GM12892 (cell line): ENCODE results near the gene BTRC.

Source experiments
- POLR2A ChIP-seq: IDR thresholded peaks from 2 replicates; pipeline ENCODE4 v1.6.1; 2011; ENCODE audit warnings: low read depth, low read length, control low read depth
- TAF1 ChIP-seq: IDR thresholded peaks from 2 replicates; pipeline ENCODE4 v1.6.1; 2011; ENCODE audit warnings: low read depth, mild to moderate bottlenecking, control low read depth, low read length, borderline replicate concordance

- TF ChIP-seq POLR2A (no peak), TAF1 (no peak)
These were observed 535 bp downstream of the BTRC start for GRCh38 chr10:101354328-101355071.
